ENCODE measurements around the gene CUX1.

The CUX1 gene

DNA sequence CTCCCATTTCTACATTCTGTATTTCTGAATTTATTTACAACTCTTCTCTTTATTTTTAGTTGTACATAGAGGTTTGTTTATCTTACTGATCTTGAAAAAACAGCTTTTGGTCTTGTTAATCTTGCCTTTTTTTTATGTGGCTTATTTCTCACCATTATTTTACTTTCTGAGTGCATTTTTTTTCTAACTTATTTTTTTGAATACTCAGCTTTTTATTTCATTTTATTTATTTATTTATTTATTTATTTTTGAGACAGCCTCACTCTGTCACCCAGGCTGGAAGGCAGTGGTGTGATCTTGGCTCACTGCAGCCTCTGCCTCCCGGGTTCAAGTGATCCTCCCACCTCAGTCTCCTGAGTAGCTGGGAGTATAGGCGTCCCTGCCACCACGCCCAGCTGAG, 23.9 kb downstream of the CUX1 start:
- no peak for TF ChIP-seq GABPA (IDR thresholded peaks at IDR 0.05; ENCODE audit: low read depth)
- TF ChIP-seq POLR2AphosphoS5 (IDR thresholded peaks at IDR 0.05; ENCODE audit: low read depth): no peak
- TF ChIP-seq REST (IDR thresholded peaks at IDR 0.05; ENCODE audit: insufficient replicate concordance, low read depth): no peak
- TF ChIP-seq, protein P1, sequence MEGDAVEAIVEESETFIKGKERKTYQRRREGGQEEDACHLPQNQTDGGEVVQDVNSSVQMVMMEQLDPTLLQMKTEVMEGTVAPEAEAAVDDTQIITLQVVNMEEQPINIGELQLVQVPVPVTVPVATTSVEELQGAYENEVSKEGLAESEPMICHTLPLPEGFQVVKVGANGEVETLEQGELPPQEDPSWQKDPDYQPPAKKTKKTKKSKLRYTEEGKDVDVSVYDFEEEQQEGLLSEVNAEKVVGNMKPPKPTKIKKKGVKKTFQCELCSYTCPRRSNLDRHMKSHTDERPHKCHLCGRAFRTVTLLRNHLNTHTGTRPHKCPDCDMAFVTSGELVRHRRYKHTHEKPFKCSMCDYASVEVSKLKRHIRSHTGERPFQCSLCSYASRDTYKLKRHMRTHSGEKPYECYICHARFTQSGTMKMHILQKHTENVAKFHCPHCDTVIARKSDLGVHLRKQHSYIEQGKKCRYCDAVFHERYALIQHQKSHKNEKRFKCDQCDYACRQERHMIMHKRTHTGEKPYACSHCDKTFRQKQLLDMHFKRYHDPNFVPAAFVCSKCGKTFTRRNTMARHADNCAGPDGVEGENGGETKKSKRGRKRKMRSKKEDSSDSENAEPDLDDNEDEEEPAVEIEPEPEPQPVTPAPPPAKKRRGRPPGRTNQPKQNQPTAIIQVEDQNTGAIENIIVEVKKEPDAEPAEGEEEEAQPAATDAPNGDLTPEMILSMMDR (IDR thresholded peaks at IDR 0.05; ENCODE audit: insufficient read depth, low read length): no peak
- TF ChIP-seq SPI1 (IDR thresholded peaks at IDR 0.05; ENCODE audit: borderline replicate concordance, low read depth): no peak
- Histone ChIP-seq H3K4me3 (replicated peaks; ENCODE audit: insufficient read depth, low read length) (no peak overlapping the region), H3K27me3 (ENCODE audit: insufficient read depth, poor library complexity, severe bottlenecking) (no peaks in the 10 kb centered on the region), H3K27ac (replicated peaks) (no peak overlapping the region)
- no peak for DNase-seq (ENCODE audit: low read depth in 1 of 2, low spot score in 1 of 2)

GRCh38 chr7:101843293-101844271, 26.2 kb downstream of the CUX1 start:
- Histone ChIP-seq H3K4me3 (replicated peaks; ENCODE audit: insufficient read depth, low read length) (no peak overlapping the region), H3K27ac (replicated peaks) (no peak overlapping the region), H3K27me3 (ENCODE audit: insufficient read depth, poor library complexity, severe bottlenecking) (no peaks in the 10 kb centered on the region)
- no peak for DNase-seq (ENCODE audit: low read depth in 1 of 2, low spot score in 1 of 2)
- TF ChIP-seq GABPA (IDR thresholded peaks at IDR 0.05; ENCODE audit: low read depth) (no peak), POLR2AphosphoS5 (IDR thresholded peaks at IDR 0.05; ENCODE audit: low read depth) (no peak), REST (IDR thresholded peaks at IDR 0.05; ENCODE audit: insufficient replicate concordance, low read depth) (no peak), SPI1 (IDR thresholded peaks at IDR 0.05; ENCODE audit: borderline replicate concordance, low read depth) (no peak)
- TF ChIP-seq, protein P1 (IDR thresholded peaks at IDR 0.05; ENCODE audit: insufficient read depth, low read length): no peak

- H3K27ac ChIP-seq (replicated peaks): no peak overlapping the region
- DNase-seq (ENCODE audit: low read depth in 1 of 2, low spot score in 1 of 2): no peak
- TF ChIP-seq, protein P1 (IDR thresholded peaks at IDR 0.05; ENCODE audit: insufficient read depth, low read length): no peak
- TF ChIP-seq GABPA (IDR thresholded peaks at IDR 0.05; ENCODE audit: low read depth) (no peak), REST (IDR thresholded peaks at IDR 0.05; ENCODE audit: insufficient replicate concordance, low read depth) (no peak), POLR2AphosphoS5 (IDR thresholded peaks at IDR 0.05; ENCODE audit: low read depth) (no peak), SPI1 (IDR thresholded peaks at IDR 0.05; ENCODE audit: borderline replicate concordance, low read depth) (no peak)
- H3K4me3 ChIP-seq (replicated peaks; ENCODE audit: insufficient read depth, low read length): no peak overlapping the region
- no peaks in the 10 kb centered on the region for H3K27me3 ChIP-seq (ENCODE audit: insufficient read depth, poor library complexity, severe bottlenecking)
These were observed 28.5 kb downstream of the CUX1 start for GRCh38 chr7:101845974-101846373.

Data from HL-60 (cell line).